ENCODE measurements around the gene TTL. TPM values are rescaled to one million over a fixed set of nuclear protein-coding genes. Genes with fewer than 3 reads are reported as not detected.
"Not testable (repeated sequence)": the region's sequence is repeated elsewhere in the genome, so short reads cannot be mapped to it uniquely, and the experiment has no call there.

TTL gene
- total RNA-seq, 2 donors from 2014 or later = 21.0 to 27.1 TPM

- H3K36me3 Mint-ChIP-seq = no peaks in the 10 kb centered on the region
- ATAC-seq = no peak
Measured at GRCh38 chr2:112539306-112539705, 57.4 kb downstream of the TTL start.

GRCh38 chr2:112540906-112541305 lies 59.0 kb downstream of the TTL start:
- DNase-seq (ENCODE audit: low spot score in 2 of 2) = no peak
- Mint-ChIP-seq H3K36me3 (no peaks in the 10 kb centered on the region), H3K9me3 (no peaks in the 10 kb centered on the region), H3K27ac (no peak overlapping the region)
- no peak for ATAC-seq

More at GRCh38 chr2:112539306-112539705, 57.4 kb downstream of the TTL start:
- Mint-ChIP-seq H3K9me3 (no peaks in the 10 kb centered on the region), H3K27ac (no peak overlapping the region)
- no peak for DNase-seq (ENCODE audit: low spot score in 2 of 2)

GRCh38 chr2:112541315-112542122 lies 59.6 kb downstream of the TTL start:
- Mint-ChIP-seq H3K27ac (no peak overlapping the region), H3K36me3 (no peaks in the 10 kb centered on the region), H3K9me3 (no peaks in the 10 kb centered on the region)
- DNase-seq (ENCODE audit: low spot score in 2 of 2) = peak in 1 of 2 donors; percentile 72
- ATAC-seq = peak; percentile 78

GRCh38 chr2:112542123-112542983 lies 60.4 kb downstream of the TTL start, which contains the start of gene POLR1B:
TSS of gene POLR1B (plus strand) at chr2:112542465. CDS start at chr2:112542495, 30 bp downstream.
- DNase-seq (ENCODE audit: low spot score in 2 of 2) (peak; percentile 73 to 88), ATAC-seq (peak; percentile 87 to 89)
- Mint-ChIP-seq H3K36me3 (peaks cover 0 to 5% of the 10 kb centered on the region in 2 donors), H3K9me3 (no peaks in the 10 kb centered on the region), H3K27ac (no peak within 1 kb of the TSS)

GRCh38 chr2:112542984-112543661 lies 61.2 kb downstream of the TTL start:
- peaks cover 0 to 6% of the 10 kb centered on the region in 2 donors for H3K36me3 Mint-ChIP-seq
- peak in 1 of 2 donors; percentile 10 for DNase-seq (ENCODE audit: low spot score in 2 of 2)
- no peaks in the 10 kb centered on the region for H3K9me3 Mint-ChIP-seq
- peak; percentile 2 to 19 for ATAC-seq
- no peak overlapping the region for H3K27ac Mint-ChIP-seq

GRCh38 chr2:112547333-112547732 lies 65.4 kb downstream of the TTL start:
- Mint-ChIP-seq H3K27ac (no peak overlapping the region), H3K9me3 (no peaks in the 10 kb centered on the region), H3K36me3 (peaks cover 17 to 20% of the 10 kb centered on the region in 2 donors)
- no peak for DNase-seq (ENCODE audit: low spot score in 2 of 2)
- ATAC-seq = no peak

- Mint-ChIP-seq H3K36me3 (peaks cover 17 to 25% of the 10 kb centered on the region in 2 donors), H3K27ac (no peak overlapping the region), H3K9me3 (no peaks in the 10 kb centered on the region)
- ATAC-seq (no peak), DNase-seq (ENCODE audit: low spot score in 2 of 2) (no peak)
Measured at GRCh38 chr2:112548980-112549379, 67.0 kb downstream of the TTL start.

GRCh38 chr2:112566104-112566503 lies 84.1 kb downstream of the TTL start:
- H3K27ac Mint-ChIP-seq = peak overlapping the region in 1 of 2 donors; percentile 92
- H3K36me3 Mint-ChIP-seq = peaks cover 47 to 58% of the 10 kb centered on the region in 2 donors
- ATAC-seq (peak in 1 of 2 donors; percentile 47), DNase-seq (ENCODE audit: low spot score in 2 of 2) (no peak)
- no peaks in the 10 kb centered on the region for H3K9me3 Mint-ChIP-seq

GRCh38 chr2:112566508-112566907 lies 84.6 kb downstream of the TTL start:
- Mint-ChIP-seq H3K36me3 (peaks cover 47 to 61% of the 10 kb centered on the region in 2 donors), H3K27ac (peak overlapping the region in 1 of 2 donors; percentile 92)
- not testable (repeated sequence) for H3K9me3 Mint-ChIP-seq; DNase-seq (ENCODE audit: low spot score in 2 of 2); ATAC-seq

- ATAC-seq (no peak), DNase-seq (ENCODE audit: low spot score in 2 of 2) (no peak)
- Mint-ChIP-seq H3K36me3 (peaks cover 54 to 59% of the 10 kb centered on the region in 2 donors), H3K9me3 (no peaks in the 10 kb centered on the region), H3K27ac (no peak overlapping the region)
Measured at GRCh38 chr2:112572005-112572404, 90.0 kb downstream of the TTL start.

- Mint-ChIP-seq H3K27ac (peak overlapping the region in 1 of 2 donors; percentile 50), H3K9me3 (no peaks in the 10 kb centered on the region), H3K36me3 (peaks cover 9 to 13% of the 10 kb centered on the region in 2 donors)
- DNase-seq (ENCODE audit: low spot score in 2 of 2) = no peak
- no peak for ATAC-seq
Measured at GRCh38 chr2:112577756-112578155, 95.8 kb downstream of the TTL start.

GRCh38 chr2:112579241-112579640 lies 97.3 kb downstream of the TTL start:
- Mint-ChIP-seq H3K27ac (no peak overlapping the region), H3K9me3 (peaks cover 0 to 3% of the 10 kb centered on the region in 2 donors), H3K36me3 (peaks cover 18% of the 10 kb centered on the region in 2 donors)
- DNase-seq (ENCODE audit: low spot score in 2 of 2) (no peak), ATAC-seq (no peak)

- H3K36me3 Mint-ChIP-seq = peaks cover 14 to 23% of the 10 kb centered on the region in 2 donors
- ATAC-seq (no peak), DNase-seq (ENCODE audit: low spot score in 2 of 2) (no peak)
- H3K9me3 Mint-ChIP-seq = peaks cover 0 to 3% of the 10 kb centered on the region in 2 donors
- H3K27ac Mint-ChIP-seq = no peak overlapping the region
Measured at GRCh38 chr2:112580084-112580483, 98.1 kb downstream of the TTL start.

- peak overlapping the region; percentile 86 to 96 for H3K27ac Mint-ChIP-seq
- peaks cover 17 to 33% of the 10 kb centered on the region in 2 donors for H3K36me3 Mint-ChIP-seq
- peaks cover 0 to 3% of the 10 kb centered on the region in 2 donors for H3K9me3 Mint-ChIP-seq
- peak in 1 of 2 donors; percentile 32 for DNase-seq (ENCODE audit: low spot score in 2 of 2)
- peak; percentile 2 to 5 for ATAC-seq
Measured at GRCh38 chr2:112582314-112582746, 100.4 kb downstream of the TTL start.

GRCh38 chr2:112583497-112584133 lies 101.7 kb downstream of the TTL start:
- DNase-seq (ENCODE audit: low spot score in 2 of 2) (no peak), ATAC-seq (no peak)

More at GRCh38 chr2:112583497-112584133, 101.7 kb downstream of the TTL start:
- H3K9me3 Mint-ChIP-seq = peaks cover 0 to 3% of the 10 kb centered on the region in 2 donors
- peaks cover 17 to 38% of the 10 kb centered on the region in 2 donors for H3K36me3 Mint-ChIP-seq
- H3K27ac Mint-ChIP-seq = peak overlapping the region; percentile 96 to 99
